Renal cortex interstitium (tissue), 15 donors: ENCODE data around the gene TBC1D3G. TPM values are rescaled to one million over a fixed set of nuclear protein-coding genes. Genes with fewer than 3 reads are reported as not detected.
"Not testable (repeated sequence)": the region's sequence is repeated elsewhere in the genome, so short reads cannot be mapped to it uniquely, and the experiment has no call there.

Source experiments
- DNase-seq, 11 donors: peaks; one replicate each; pipeline ENCODE4 v3.0.0-alpha.2; 2013; ENCODE audit warnings: low read depth in 9 of 11, low spot score in 4 of 11; ENCODE audit errors: extremely low read depth in 1 of 11
- long read RNA-seq, 16 experiments: transcript quantifications; one replicate each; lab custom pipeline, GENCODE V29; 2026
- polyA plus RNA-seq, 3 donors: library from polyadenylated mRNA; unstranded; fragments of 120-200 nt; gene quantifications; one replicate each; pipeline ENCODE4 v1.2.1, GENCODE V29; 2013; ENCODE audit not compliant: insufficient read length in 3 of 3

The TBC1D3G gene
- not detected for polyA plus RNA-seq
- long read RNA-seq, donor 1: 0 reads
- long read RNA-seq, donor 2: 0 reads
- long read RNA-seq, donor 3: 0 reads
- long read RNA-seq, donor 4: 0 reads
- long read RNA-seq, donor 5: 0 reads
- long read RNA-seq, donor 6: 0 reads
- long read RNA-seq, donor 7: 0 reads
- long read RNA-seq, donor 8: 0 reads
- long read RNA-seq, donor 9: 0 reads
- long read RNA-seq, donor 10: 0 reads
- long read RNA-seq, donor 11: 0 reads
- long read RNA-seq, donor 12: 0 reads
- long read RNA-seq, donor 13: 0 reads
- long read RNA-seq, donor 14: 0 reads
- long read RNA-seq, donor 15: 0 reads
- long read RNA-seq, donor 16: 0 reads

DNA sequence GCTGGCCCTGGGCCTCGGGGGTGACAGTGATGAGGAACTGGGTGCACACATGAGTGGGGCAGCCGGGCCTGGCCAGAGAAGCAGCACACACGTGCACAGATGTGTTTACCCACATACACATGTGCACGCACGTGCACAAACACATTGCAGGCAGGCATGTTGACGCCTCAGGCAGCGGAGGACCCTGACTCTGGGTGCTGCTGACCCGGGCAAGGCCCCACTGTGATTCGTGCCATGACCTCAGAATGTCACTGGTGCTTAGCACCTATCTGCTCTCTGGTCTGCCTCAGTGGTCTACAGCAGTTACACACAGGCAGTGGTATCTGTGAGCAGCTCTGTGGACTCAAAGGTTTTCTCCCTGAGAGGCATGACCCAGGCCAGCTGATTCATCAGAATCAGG, at the start of gene TBC1D3G:
Gene TBC1D3G (plus strand): TSS at position 301 of the 400 bp plus-strand sequence. CDS start 1,528 bp downstream, outside the sequence.
- not testable (repeated sequence) for DNase-seq

- not testable (repeated sequence) for DNase-seq
Measured at GRCh38 chr17:36283256-36283655, 40.4 kb upstream of the TBC1D3G start.

- not testable (repeated sequence) for DNase-seq
Measured at GRCh38 chr17:36284219-36284618, 39.5 kb upstream of the TBC1D3G start.

GRCh38 chr17:36289965-36290612, 33.6 kb upstream of the TBC1D3G start:
- DNase-seq: not testable (repeated sequence)

- DNase-seq: not testable (repeated sequence)
Measured at GRCh38 chr17:36295161-36295560, 28.5 kb upstream of the TBC1D3G start.

GRCh38 chr17:36315736-36316135, 7.9 kb upstream of the TBC1D3G start:
- DNase-seq: not testable (repeated sequence)

DNA sequence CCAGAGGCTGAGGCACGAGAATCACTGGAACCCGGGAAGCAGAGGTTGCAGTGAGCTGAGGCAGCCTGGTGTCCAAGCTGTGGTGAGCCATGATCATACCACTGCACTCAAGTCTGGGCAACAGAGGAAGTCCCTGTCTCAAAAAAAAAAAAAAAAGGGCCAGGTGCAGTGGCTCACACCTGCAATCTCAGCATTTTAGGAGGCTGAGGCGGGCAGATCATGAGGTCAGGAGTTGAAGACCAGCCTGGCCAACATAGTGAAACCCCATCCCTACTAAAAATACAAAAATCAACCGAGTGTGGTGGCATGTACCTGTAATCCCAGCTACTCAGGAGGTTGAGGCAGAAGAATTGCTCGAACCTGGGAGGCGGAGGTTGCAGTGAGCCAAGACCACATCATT, 38.8 kb downstream of the TBC1D3G start:
- DNase-seq: not testable (repeated sequence)

GRCh38 chr17:36375938-36376337, 52.3 kb downstream of the TBC1D3G start:
- not testable (repeated sequence) for DNase-seq

Other genes starting within 250 kb of the TBC1D3G start
- gene CCL3, start 233.7 kb upstream of the TBC1D3G start, polyA plus RNA-seq: 1 to 10 TPM in 2 of 3 donors, under 1 TPM in 1; 0.35 to 5.1 (median 2.9) TPM
- gene CCL4, start 220.1 kb upstream of the TBC1D3G start, polyA plus RNA-seq: 1 to 10 TPM in 2 of 3 donors, under 1 TPM in 1; 0.76 to 3.9 (median 1.1) TPM
- 10 to 100 TPM in 1 of 3 donors, 1 to 10 TPM in 2; 6.9 to 18.7 (median 8.6) TPM for gene TBC1D3B, start 147.2 kb upstream of the TBC1D3G start, polyA plus RNA-seq
- gene CCL3L1, start 127.1 kb upstream of the TBC1D3G start, polyA plus RNA-seq: 1 to 10 TPM in 2 of 3 donors, under 1 TPM in 1; 0.69 to 1.5 (median 1.1) TPM
- gene CCL4L2, start 112.8 kb upstream of the TBC1D3G start, polyA plus RNA-seq: 1 to 10 TPM in 2 of 3 donors, under 1 TPM in 1; 0.73 to 1.8 (median 1.7) TPM
- gene TBC1D3I, start 59.3 kb upstream of the TBC1D3G start, polyA plus RNA-seq: 1 to 10 TPM in 1 of 3 donors, under 1 TPM in 1, not detected in 1; 0.92 to 3.3 TPM
- 1 to 10 TPM in 1 of 3 donors, not detected in 2; 3.3 TPM for gene TBC1D3H, start 64.6 kb downstream of the TBC1D3G start, polyA plus RNA-seq
- gene ZNHIT3, start 162.8 kb downstream of the TBC1D3G start, polyA plus RNA-seq: 10 to 100 TPM; 60.9 to 73.1 (median 70.2) TPM
- 10 to 100 TPM; 42.1 to 62.8 (median 45.5) TPM for gene MYO19, start 211.0 kb downstream of the TBC1D3G start, polyA plus RNA-seq
- 10 to 100 TPM; 10.3 to 17.0 (median 11.2) TPM for gene PIGW, start 211.1 kb downstream of the TBC1D3G start, polyA plus RNA-seq
- 10 to 100 TPM; 76.7 to 95.9 (median 91.3) TPM for gene GGNBP2, start 221.0 kb downstream of the TBC1D3G start, polyA plus RNA-seq